Mononuclear cell (primary cell): ENCODE data around the gene TUBB. TPM values are rescaled to one million over a fixed set of nuclear protein-coding genes. Genes with fewer than 3 reads are reported as not detected.
"Not testable (repeated sequence)": the region's sequence is repeated elsewhere in the genome, so short reads cannot be mapped to it uniquely, and the experiment has no call there.

Experiments used
- H3K27me3 ChIP-seq: 2 replicates; pipeline ENCODE4 v1.6.0; 2011; ENCODE audit warnings: low read length, control low read depth; ENCODE audit not compliant: insufficient read depth
- H3K4me1 ChIP-seq: 2 replicates; pipeline ENCODE4 v1.5.1; 2011; ENCODE audit warnings: mild to moderate bottlenecking, low read length, control low read depth; ENCODE audit not compliant: insufficient read depth
- H3K4me3 ChIP-seq: 2 replicates; pipeline ENCODE4 v1.5.1; 2011; ENCODE audit warnings: mild to moderate bottlenecking, low read length, moderate library complexity
- H3K9me3 ChIP-seq: 2 replicates; pipeline ENCODE4 v1.5.1; 2011; ENCODE audit warnings: low read depth, mild to moderate bottlenecking, control low read depth, low read length
- total RNA-seq: library from RNA; depleted of rRNA; stranded (reverse); fragments of >200 nt; gene quantifications from one replicate; pipeline ENCODE4 v1.2.3, GENCODE V29; 2012

The TUBB gene
- total RNA-seq, 1 donor = 99.5 TPM

DNA sequence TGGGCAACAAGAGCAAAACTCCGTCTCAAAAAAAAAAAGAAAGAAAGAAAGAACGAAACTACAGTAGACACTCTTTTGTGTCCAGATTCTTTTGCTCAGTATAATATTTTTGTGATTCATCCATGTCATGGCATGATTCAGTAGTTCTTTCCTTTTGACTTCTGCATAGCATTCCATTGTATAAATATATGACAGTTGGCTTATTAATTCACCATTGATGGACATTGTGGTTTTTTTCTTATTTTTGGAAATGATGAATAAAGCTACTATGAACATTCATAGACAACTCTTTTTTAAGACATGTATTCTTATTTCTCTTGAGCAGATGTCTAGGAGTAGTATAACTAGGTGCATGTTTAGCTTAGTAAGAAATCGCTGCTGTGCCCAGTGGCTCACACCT, 34.5 kb downstream of the TUBB start:
- H3K27me3 ChIP-seq = no peaks in the 10 kb centered on the region
- no peaks in the 10 kb centered on the region for H3K9me3 ChIP-seq
- H3K4me1 ChIP-seq = peaks cover 37% of the 10 kb centered on the region
- H3K4me3 ChIP-seq = no peak overlapping the region

GRCh38 chr6:30756405-30757003, 36.4 kb downstream of the TUBB start:
- not testable (repeated sequence) for H3K9me3 ChIP-seq, H3K27me3 ChIP-seq, H3K4me3 ChIP-seq
- H3K4me1 ChIP-seq = peaks cover 42% of the 10 kb centered on the region

DNA sequence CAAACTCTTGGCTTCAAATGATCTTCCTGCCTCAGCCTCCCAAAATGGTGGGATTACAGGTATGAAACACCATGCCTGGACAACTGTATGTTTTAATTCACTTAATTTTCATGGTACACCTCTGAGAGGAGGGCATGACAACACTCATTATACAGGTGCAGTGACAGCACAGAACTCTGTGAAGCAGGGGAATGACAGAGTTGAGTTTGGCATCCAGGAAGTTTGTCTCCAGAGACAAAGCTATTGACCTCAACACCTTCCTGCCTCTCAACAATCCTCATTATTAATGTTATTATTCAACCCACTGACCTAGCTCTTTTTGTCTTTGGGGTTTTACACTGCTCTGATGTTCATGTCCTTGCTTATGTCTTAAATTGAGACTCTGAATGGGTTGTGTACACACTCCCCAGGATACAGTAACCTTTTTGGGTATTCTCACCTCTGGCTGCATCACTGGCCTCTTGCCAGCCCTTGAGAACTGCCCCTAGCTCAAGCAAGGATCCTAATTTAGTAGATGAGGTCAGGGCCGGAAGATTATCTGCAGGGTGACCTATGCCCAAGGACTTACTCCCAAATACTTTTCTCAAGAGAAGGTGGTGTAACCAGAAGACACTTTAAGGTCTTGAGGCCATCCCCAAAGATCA, 37.2 kb downstream of the TUBB start:
- Histone ChIP-seq H3K4me3 (no peak overlapping the region), H3K4me1 (peaks cover 38% of the 10 kb centered on the region), H3K27me3 (no peaks in the 10 kb centered on the region), H3K9me3 (no peaks in the 10 kb centered on the region)

DNA sequence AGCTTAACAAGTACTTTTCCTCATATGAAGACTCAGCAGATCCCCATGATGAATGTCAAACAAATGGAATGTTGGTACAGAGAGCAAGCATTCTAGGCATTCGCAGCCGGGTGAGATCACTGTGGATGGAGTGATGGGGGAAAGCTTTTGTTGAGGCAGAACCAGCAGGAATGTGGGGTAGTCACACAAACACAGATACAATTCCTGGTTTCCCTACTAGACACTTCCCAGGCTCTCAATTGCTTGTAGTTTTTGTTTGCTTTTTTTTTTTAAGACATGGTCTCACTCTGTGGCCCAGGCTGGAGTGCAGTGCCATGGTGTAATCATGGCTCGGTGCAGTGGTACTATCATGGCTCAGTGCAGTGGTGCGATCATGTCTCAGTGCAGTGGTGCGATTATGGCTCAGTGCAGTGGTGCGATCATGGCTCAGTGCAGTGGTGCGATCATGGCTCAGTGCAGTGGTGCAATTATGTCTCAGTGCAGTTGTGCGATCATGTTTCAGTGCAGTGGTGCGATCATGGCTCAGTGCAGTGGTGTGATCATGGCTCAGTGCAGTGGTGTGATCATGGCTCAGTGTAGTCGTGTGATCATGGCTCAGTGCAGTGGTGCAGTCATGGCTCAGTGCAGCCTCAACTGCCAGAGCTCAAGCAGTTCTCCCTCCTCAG, 39.6 kb downstream of the TUBB start:
- Histone ChIP-seq H3K4me1 (peaks cover 30% of the 10 kb centered on the region), H3K9me3 (no peaks in the 10 kb centered on the region), H3K4me3 (no peak overlapping the region), H3K27me3 (no peaks in the 10 kb centered on the region)

GRCh38 chr6:30760549-30760948, 40.4 kb downstream of the TUBB start:
- H3K9me3 ChIP-seq = no peaks in the 10 kb centered on the region
- H3K27me3 ChIP-seq = no peaks in the 10 kb centered on the region
- no peak overlapping the region for H3K4me3 ChIP-seq
- H3K4me1 ChIP-seq = peaks cover 30% of the 10 kb centered on the region

DNA sequence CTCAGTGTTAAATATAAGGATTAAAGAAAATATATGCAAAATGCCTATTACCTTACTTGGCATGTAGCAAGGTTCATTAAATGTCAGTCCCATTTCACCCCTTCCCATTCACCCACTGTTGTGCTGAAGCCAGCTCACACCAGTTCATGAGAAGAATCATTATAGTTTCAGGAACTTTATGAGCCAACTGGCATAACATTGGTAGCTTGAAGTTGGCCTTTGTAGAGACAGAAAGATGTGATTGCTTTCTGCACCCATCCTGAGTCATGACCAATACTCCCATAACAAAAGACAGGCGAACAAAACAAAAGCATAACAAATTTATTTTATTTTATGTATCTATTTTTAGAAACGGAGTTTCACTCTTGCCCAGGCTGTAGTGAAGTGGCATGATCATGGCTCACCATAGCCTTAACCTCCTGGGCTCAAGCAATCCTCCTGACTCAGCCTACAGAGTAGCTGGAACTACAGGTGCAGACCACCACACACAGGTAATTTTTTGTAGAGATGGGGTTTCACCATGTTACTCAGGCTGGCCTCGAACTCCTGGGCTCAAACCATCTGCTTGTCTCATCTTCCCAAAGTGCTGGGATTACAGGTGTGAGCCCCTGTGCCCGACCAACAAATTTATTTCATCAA, 41.8 kb downstream of the TUBB start:
- no peaks in the 10 kb centered on the region for H3K27me3 ChIP-seq
- H3K4me3 ChIP-seq = no peak overlapping the region
- H3K9me3 ChIP-seq = no peaks in the 10 kb centered on the region
- peaks cover 26% of the 10 kb centered on the region for H3K4me1 ChIP-seq

GRCh38 chr6:30763155-30763617, 43.0 kb downstream of the TUBB start:
- Histone ChIP-seq H3K4me1 (peaks cover 34% of the 10 kb centered on the region), H3K27me3 (no peaks in the 10 kb centered on the region), H3K9me3 (no peaks in the 10 kb centered on the region), H3K4me3 (no peak overlapping the region)

DNA sequence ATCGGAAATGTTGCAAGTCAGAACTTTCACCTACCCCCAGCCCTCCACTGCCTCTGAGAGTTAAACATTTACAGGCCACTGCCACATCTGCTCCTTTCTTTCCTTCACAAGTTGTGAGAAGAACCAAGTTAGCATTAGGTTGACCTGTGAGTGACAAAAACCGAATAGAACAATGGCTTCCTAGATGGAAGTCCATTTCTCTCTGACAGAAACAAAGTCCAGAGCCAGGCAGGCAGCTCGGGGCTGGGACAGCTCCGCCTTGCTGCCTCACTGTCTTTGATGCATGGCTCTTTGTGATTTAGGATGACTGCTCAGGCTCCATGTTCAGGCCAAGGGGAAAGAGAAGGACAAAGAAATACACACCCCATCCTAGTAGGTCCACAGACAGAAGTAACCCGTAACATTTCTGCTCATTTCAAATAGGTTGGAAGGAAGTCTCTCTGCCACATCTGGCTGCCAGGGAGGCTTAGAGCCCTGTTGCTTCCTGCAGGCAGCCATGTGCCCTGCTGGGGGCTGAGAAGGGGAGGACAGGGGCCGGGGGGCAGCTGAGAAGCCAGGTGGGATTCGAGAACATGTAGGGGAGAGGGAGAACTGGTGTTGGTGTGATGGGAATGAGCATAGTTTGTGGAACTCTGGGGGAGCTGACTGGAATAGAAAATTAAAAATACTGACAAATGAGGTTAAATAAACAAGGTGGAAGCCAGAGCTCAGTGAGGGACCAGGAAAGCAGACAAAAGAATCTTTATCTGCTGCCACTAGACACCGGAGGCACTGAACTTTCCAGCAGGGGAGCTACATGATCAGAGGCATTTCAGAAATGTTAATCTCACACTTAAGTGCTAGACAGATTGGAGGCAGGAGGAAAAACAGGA, 43.7 kb downstream of the TUBB start:
- H3K4me3 ChIP-seq = no peak overlapping the region
- H3K4me1 ChIP-seq = peaks cover 34% of the 10 kb centered on the region
- H3K9me3 ChIP-seq = no peaks in the 10 kb centered on the region
- H3K27me3 ChIP-seq = no peaks in the 10 kb centered on the region

- H3K4me3 ChIP-seq, H3K9me3 ChIP-seq, H3K27me3 ChIP-seq: not testable (repeated sequence)
- peaks cover 37% of the 10 kb centered on the region for H3K4me1 ChIP-seq
Measured at GRCh38 chr6:30764490-30765043, 44.4 kb downstream of the TUBB start.

GRCh38 chr6:30765495-30765894, 45.3 kb downstream of the TUBB start:
- peaks cover 38% of the 10 kb centered on the region for H3K4me1 ChIP-seq
- not testable (repeated sequence) for H3K27me3 ChIP-seq, H3K4me3 ChIP-seq, H3K9me3 ChIP-seq

DNA sequence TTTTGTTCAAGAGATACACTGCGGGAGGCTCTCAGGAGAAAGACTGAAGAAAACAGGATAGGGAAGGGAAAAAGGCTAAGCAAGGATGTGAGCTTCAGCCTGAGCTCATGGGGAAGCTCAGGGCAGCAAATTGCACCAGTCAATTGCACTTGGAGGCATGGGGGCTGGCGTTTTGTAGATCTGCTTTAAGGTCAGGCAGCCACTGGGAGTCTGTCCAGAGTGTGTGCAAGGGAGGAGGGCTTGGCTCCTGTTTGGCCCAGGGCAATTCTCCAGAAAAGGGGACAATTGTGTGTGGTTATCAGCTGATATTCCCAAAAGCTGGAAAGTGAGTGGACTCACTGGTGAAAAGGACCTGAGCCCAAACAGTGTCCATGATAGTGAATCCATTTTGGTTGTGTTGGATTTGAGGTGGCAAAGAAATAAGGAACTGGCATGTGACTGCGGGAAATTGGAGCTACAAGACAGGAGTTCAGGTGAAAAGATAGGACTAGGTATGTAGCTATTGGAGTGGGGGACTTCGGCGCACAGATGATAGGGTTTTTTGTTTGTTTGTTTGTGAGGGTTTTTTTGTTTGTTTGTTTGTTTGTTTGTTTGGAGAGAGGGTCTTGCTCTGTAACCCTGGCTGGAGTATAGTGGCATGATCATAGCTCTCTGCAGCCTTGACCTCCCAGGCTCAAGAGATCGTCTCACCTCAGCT, 46.5 kb downstream of the TUBB start:
- H3K4me3 ChIP-seq = no peak overlapping the region
- H3K4me1 ChIP-seq = peaks cover 34% of the 10 kb centered on the region
- H3K9me3 ChIP-seq = no peaks in the 10 kb centered on the region
- H3K27me3 ChIP-seq = no peaks in the 10 kb centered on the region

DNA sequence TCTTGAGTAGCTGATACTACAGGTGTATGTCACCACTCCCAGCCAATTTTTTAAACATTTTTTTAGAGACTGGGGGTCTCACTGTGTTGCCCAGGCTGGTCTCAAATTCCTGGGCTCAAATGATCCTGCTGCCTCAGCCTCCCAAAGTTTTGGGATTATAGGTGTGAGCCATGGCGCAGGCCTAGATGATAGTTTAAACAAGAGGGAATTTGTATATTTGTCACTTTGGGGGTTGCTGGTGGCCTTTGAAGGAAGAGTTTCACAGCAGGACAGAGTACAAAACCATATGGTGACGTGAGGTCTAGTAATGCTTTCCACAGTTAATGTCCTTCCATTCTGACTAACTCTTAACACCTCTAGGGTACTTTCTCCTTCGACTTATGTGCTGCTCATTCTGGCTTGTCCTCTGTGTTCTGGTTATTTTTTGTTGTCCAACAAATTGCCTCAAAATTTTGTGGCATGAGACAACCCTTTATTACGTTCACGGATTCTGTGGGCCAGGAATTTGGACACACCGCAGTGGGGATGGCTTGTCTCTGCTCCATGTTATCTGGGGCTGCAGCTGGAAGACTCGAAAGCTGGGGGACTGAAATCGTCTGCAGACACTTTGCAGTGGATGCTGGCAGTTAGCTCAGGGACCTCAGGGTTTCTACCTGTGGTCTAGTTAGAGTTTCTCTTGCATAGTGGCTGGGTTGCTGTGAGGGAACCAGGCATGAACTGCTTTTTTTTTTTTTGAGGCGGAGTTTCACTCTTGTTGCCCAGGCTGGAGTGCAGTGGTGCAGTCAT, 47.2 kb downstream of the TUBB start:
- Histone ChIP-seq H3K4me1 (peaks cover 34% of the 10 kb centered on the region), H3K9me3 (no peaks in the 10 kb centered on the region), H3K27me3 (no peaks in the 10 kb centered on the region), H3K4me3 (no peak overlapping the region)

- Histone ChIP-seq H3K27me3 (no peaks in the 10 kb centered on the region), H3K4me1 (peaks cover 34% of the 10 kb centered on the region), H3K9me3 (no peaks in the 10 kb centered on the region), H3K4me3 (no peak overlapping the region)
Measured at GRCh38 chr6:30767944-30768301, 47.8 kb downstream of the TUBB start.
